Thymus (tissue), 11 donors: ENCODE measurements around the gene DNAJC22. TPM values are rescaled to one million over a fixed set of nuclear protein-coding genes. Genes with fewer than 3 reads are reported as not detected.
A peak's percentile ranks its signal among the peaks of the same experiment; 100 is the strongest.
"Not testable (repeated sequence)": the region's sequence is repeated elsewhere in the genome, so short reads cannot be mapped to it uniquely, and the experiment has no call there.

ENCODE experiments used
- DNase-seq, 9 donors: peaks; one replicate each; pipeline ENCODE4 v3.0.0-alpha.2; 2013; ENCODE audit warnings: low spot score in 9 of 9, low read depth in 6 of 9, missing footprints in 1 of 9
- H3K27ac ChIP-seq, 2 donors: one replicate each; pipeline ENCODE4 v1.5.1; 2013; ENCODE audit warnings: control low read depth in 1 of 2, low read depth in 1 of 2, low read length in 1 of 2, mild to moderate bottlenecking in 1 of 2, moderate library complexity in 1 of 2
- H3K27me3 ChIP-seq, 2 donors: one replicate each; pipeline ENCODE4 v1.5.1; 2013; ENCODE audit warnings: low read length in 1 of 2; ENCODE audit not compliant: control insufficient read depth in 2 of 2, insufficient read depth in 1 of 2
- H3K36me3 ChIP-seq, 2 donors: one replicate each; pipeline ENCODE4 v1.5.1; 2013; ENCODE audit warnings: low read length in 1 of 2, mild to moderate bottlenecking in 1 of 2, moderate library complexity in 1 of 2; ENCODE audit not compliant: control insufficient read depth in 2 of 2, insufficient read depth in 2 of 2
- H3K4me1 ChIP-seq, 2 donors: one replicate each; pipeline ENCODE4 v1.5.1; 2013; ENCODE audit warnings: low read length in 2 of 2; ENCODE audit not compliant: control insufficient read depth in 2 of 2, insufficient read depth in 2 of 2
- H3K4me3 ChIP-seq, 2 donors: one replicate each; pipeline ENCODE4 v1.5.1; 2013; ENCODE audit warnings: low read length in 2 of 2, control low read depth in 1 of 2, mild to moderate bottlenecking in 1 of 2
- H3K9me3 ChIP-seq, 2 donors: one replicate each; pipeline ENCODE4 v1.5.1; 2013; ENCODE audit warnings: low read length in 1 of 2, mild to moderate bottlenecking in 1 of 2; ENCODE audit not compliant: control insufficient read depth in 2 of 2, insufficient read depth in 1 of 2
- WGBS: extraction: QIAGEN DNeasy Blood & Tissue Kit; methylation state at CpG from one replicate; pipeline ENCODE4 v1.1.7; 2013; 5-methylcytosine and 5-hydroxymethylcytosine counted together
- polyA plus RNA-seq: library from polyadenylated mRNA; stranded (reverse); fragments of 200-250 nt; gene quantifications from one replicate; pipeline ENCODE4 v1.2.3, GENCODE V29; 2013
- total RNA-seq: library from RNA; stranded (reverse); fragments of 120-200 nt; gene quantifications from one replicate; pipeline ENCODE4 v1.2.4, GENCODE V29; 2013
- donor health status: healthy.

Gene DNAJC22
- total and polyA plus RNA-seq, 2 donors, result 0.09 to 0.27 TPM

GRCh38 chr12:49317118-49317517, 29.6 kb upstream of the DNAJC22 start:
- WGBS, result 97% methylated on average over 10 of the region's 10 CpGs
- H3K27ac ChIP-seq, H3K4me3 ChIP-seq, DNase-seq, H3K9me3 ChIP-seq, H3K4me1 ChIP-seq, H3K27me3 ChIP-seq, H3K36me3 ChIP-seq: not testable (repeated sequence)

DNA sequence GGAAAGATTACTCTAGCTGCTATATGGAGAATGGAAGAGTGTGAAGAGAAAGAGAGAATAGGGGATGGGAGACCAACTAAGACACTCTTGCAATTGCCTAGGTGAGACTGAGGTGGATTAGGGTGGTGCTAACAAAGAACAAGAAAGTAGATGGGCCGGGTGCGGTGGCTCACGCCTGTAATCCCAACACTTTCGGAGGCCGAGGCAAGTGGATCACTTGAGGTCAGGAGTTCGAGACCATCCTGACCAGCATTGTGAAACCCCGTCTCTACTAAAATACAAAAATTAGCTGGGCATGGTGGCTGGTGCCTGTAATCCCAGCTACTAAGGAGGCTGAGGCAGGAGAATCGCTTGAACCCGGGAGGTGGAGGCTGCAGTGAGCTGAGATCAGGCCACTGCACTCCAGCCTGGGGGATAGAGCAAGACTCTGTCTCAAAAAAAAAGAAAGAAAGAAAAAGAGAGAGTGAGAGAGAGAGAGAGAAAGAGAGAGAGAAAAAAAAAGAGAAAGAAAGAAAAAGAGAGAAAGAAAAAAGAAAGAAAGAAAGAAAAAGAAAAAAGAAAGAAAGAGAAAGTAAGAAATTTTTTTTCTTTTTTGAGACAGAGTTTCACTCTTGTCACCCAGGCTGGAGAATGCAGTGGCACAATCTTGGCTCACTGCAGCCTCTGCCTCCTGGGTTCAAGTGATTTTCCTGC, 26.1 kb upstream of the DNAJC22 start:
- not testable (repeated sequence) for H3K36me3 ChIP-seq, H3K4me3 ChIP-seq, DNase-seq, H3K27ac ChIP-seq, H3K9me3 ChIP-seq, H3K27me3 ChIP-seq
- 97% methylated on average over 9 of the region's 9 CpGs for WGBS
- H3K4me1 ChIP-seq, result peaks cover 11 to 21% of the 10 kb centered on the region in 2 donors

DNA sequence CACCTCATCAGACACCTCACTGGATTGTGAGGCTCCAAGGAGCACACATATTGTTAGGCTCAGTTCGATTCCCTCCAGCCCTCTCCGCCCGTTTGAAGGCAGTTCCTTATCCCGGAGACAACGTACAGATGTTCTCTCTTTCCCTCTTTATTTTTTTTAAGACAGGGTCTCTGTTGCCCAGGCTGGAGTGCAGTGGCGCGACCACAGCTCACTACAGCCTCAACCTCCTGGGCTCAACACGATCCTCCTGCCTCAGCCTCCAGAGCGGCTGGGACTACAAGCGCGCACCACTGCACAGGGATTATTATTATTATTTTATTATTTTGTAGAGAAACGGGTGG, 24.4 kb upstream of the DNAJC22 start:
- H3K27me3 ChIP-seq, result peaks cover 0 to 3% of the 10 kb centered on the region in 2 donors
- peak overlapping the region; percentile 77 to 79 for H3K4me3 ChIP-seq
- WGBS, result 39% methylated on average over 12 of the region's 12 CpGs
- H3K27ac ChIP-seq, result peak overlapping the region in 1 of 2 donors; percentile 46
- DNase-seq, result no peak
- H3K36me3 ChIP-seq, result peaks cover 15 to 21% of the 10 kb centered on the region in 2 donors
- H3K4me1 ChIP-seq, result peaks cover 11 to 21% of the 10 kb centered on the region in 2 donors
- H3K9me3 ChIP-seq, result peaks cover 0 to 3% of the 10 kb centered on the region in 2 donors

DNA sequence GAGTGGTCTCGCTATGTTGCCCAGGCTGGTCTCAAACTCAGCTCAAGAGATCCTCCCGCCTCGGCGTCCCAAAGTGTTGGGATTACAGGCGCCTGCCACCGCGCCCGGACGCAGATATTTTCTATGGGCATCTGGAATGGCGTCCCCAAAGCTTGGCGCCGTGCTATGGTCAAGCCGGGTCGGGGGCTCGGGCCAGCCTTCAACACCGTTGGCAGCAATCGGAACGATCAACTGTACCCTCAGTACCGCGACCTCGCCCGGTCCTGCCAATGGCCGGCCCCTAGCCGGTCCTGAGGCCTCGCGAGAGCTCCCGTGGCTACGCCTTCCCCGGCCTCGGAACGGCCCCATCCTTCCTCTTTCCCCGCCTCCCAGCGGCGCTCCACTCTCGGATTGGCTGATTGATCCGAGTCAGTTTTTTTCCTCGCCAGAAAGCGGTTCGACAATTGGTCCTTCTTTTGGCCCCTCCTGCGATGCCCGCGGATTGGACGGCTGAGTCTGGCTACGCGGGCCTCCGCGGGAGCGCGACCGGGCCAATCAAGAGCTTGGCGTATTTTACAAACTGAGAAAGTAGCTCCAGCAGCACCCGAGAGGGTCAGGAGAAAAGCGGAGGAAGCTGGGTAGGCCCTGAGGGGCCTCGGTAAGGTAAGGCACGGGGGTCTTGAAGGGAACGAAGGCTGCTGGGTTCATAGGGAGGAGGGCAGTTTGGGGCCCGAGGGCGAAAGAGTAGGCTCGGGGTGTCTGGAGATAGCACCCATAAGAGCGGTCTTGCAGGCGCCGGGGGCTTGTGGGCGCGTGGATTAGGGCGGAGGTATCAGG, 23.8 kb upstream of the DNAJC22 start, which contains the start of gene TROAP:
Gene TROAP (plus strand): TSS at position 548 of the 816 bp plus-strand sequence. CDS start 354 bp downstream, outside the sequence.
- H3K9me3 ChIP-seq, result peaks cover 0 to 3% of the 10 kb centered on the region in 2 donors
- peak within 1 kb of the TSS; percentile 53 to 54 for H3K27ac ChIP-seq
- H3K36me3 ChIP-seq, result peaks cover 19 to 25% of the 10 kb centered on the region in 2 donors
- H3K4me1 ChIP-seq, result peaks cover 11 to 21% of the 10 kb centered on the region in 2 donors
- H3K27me3 ChIP-seq, result peaks cover 0 to 3% of the 10 kb centered on the region in 2 donors
- peak; percentile 94 to 100 (median 97) for DNase-seq
- H3K4me3 ChIP-seq, result peak within 1 kb of the TSS; percentile 77 to 79
- WGBS, result under 1% methylated on average over 65 of the region's 65 CpGs

GRCh38 chr12:49323524-49324097, 23.1 kb upstream of the DNAJC22 start:
- 20% methylated on average over 19 of the region's 19 CpGs for WGBS
- Histone ChIP-seq H3K36me3 (peaks cover 22 to 29% of the 10 kb centered on the region in 2 donors), H3K4me1 (peaks cover 11 to 21% of the 10 kb centered on the region in 2 donors), H3K4me3 (peak overlapping the region; percentile 76 to 79), H3K27me3 (peaks cover 0 to 3% of the 10 kb centered on the region in 2 donors), H3K27ac (peak overlapping the region in 1 of 2 donors; percentile 54), H3K9me3 (peaks cover 0 to 3% of the 10 kb centered on the region in 2 donors)
- no peak for DNase-seq

DNA sequence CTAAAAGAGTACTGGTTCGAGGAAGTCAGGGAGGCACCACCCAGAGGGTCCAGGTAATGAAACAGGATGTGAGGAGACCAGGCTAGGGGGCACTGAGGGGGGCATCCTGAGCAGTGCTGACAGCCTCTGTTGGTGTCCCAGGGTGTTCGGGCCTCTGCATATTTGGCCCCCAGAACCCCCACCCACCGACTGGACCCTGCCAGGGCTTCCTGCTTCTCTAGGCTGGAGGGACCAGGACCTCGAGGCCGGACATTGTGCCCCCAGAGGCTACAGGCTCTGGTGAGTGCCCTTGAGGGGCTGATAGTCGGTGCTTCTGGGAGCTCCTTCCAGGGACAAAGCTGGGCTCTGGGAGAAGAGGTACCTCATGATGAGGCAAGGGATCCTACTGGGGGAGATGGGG, 21.1 kb upstream of the DNAJC22 start:
- Histone ChIP-seq H3K9me3 (peaks cover 0 to 3% of the 10 kb centered on the region in 2 donors), H3K27ac (no peak overlapping the region), H3K36me3 (peaks cover 41 to 47% of the 10 kb centered on the region in 2 donors), H3K27me3 (peaks cover 0 to 3% of the 10 kb centered on the region in 2 donors), H3K4me3 (no peak overlapping the region), H3K4me1 (peaks cover 11 to 21% of the 10 kb centered on the region in 2 donors)
- 98% methylated on average over 6 of the region's 6 CpGs for WGBS
- no peak for DNase-seq

DNA sequence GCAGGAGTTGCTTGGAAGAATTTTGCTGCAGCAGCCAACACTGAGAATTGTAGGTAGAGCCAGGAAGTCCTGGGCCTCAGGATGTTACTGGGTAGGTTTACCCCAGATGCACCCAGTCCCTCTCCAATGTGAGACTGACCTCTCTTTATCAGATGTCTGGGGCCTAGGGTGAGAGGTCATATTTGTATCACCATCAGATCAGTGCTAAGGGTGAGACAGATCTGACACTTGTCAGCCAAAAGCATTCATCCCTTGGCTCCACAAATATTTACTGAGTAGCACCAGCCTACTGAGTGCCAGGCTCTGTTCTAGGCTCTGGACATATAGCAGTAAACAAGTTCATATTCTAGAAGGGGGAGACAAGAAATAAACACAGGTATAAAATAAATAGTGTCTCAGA, 19.3 kb upstream of the DNAJC22 start:
- Histone ChIP-seq H3K27ac (no peak overlapping the region), H3K4me3 (no peak overlapping the region), H3K9me3 (no peaks in the 10 kb centered on the region), H3K36me3 (peaks cover 53 to 55% of the 10 kb centered on the region in 2 donors), H3K4me1 (peaks cover 7 to 11% of the 10 kb centered on the region in 2 donors), H3K27me3 (peaks cover 1 to 21% of the 10 kb centered on the region in 2 donors)
- no peak for DNase-seq

GRCh38 chr12:49327887-49328286, 18.8 kb upstream of the DNAJC22 start:
- H3K36me3 ChIP-seq, result peaks cover 53 to 55% of the 10 kb centered on the region in 2 donors
- no peak for DNase-seq
- no peak overlapping the region for H3K4me3 ChIP-seq
- no peak overlapping the region for H3K27ac ChIP-seq
- WGBS, result 100% methylated on average over 2 of the region's 2 CpGs
- peaks cover 6 to 26% of the 10 kb centered on the region in 2 donors for H3K27me3 ChIP-seq
- H3K4me1 ChIP-seq, result peaks cover 6 to 11% of the 10 kb centered on the region in 2 donors
- no peaks in the 10 kb centered on the region for H3K9me3 ChIP-seq

- DNase-seq, result no peak
- no peak overlapping the region for H3K4me3 ChIP-seq
- peaks cover 0 to under 1% of the 10 kb centered on the region in 2 donors for H3K9me3 ChIP-seq
- H3K27me3 ChIP-seq, result peaks cover 12 to 35% of the 10 kb centered on the region in 2 donors
- peaks cover 2 to 8% of the 10 kb centered on the region in 2 donors for H3K4me1 ChIP-seq
- H3K36me3 ChIP-seq, result peaks cover 53 to 55% of the 10 kb centered on the region in 2 donors
- H3K27ac ChIP-seq, result no peak overlapping the region
- WGBS, result 94% methylated on average over 12 of the region's 12 CpGs
These were observed 17.9 kb upstream of the DNAJC22 start for GRCh38 chr12:49328816-49329215.
